IPS DF 6.9 (cell line): ENCODE results near the gene SERTAD2.

ENCODE experiments used
- DNase-seq: peaks from one replicate; pipeline ENCODE4 v3.0.0-alpha.2; 2013; ENCODE audit warnings: low read depth, low spot score
- H3K27ac ChIP-seq: one replicate; pipeline ENCODE4 v1.5.1; 2013; ENCODE audit warnings: low read length, control low read depth
- H3K27me3 ChIP-seq: 2 replicates; pipeline ENCODE4 v1.6.1; 2013; ENCODE audit warnings: mild to moderate bottlenecking, low read length; ENCODE audit not compliant: control insufficient read depth, insufficient read depth
- H3K36me3 ChIP-seq: 2 replicates; pipeline ENCODE4 v1.6.1; 2013; ENCODE audit warnings: low read length; ENCODE audit not compliant: control insufficient read depth, insufficient read depth
- H3K4me1 ChIP-seq: 2 replicates; pipeline ENCODE4 v1.6.1; 2013; ENCODE audit warnings: low read length; ENCODE audit not compliant: control insufficient read depth, insufficient read depth
- H3K4me3 ChIP-seq: 2 replicates; pipeline ENCODE4 v1.5.1; 2013; ENCODE audit warnings: mild to moderate bottlenecking, low read length
- H3K9me3 ChIP-seq: 2 replicates; pipeline ENCODE4 v1.6.1; 2013; ENCODE audit warnings: low read length, inconsistent platforms; ENCODE audit not compliant: control insufficient read depth, insufficient read depth
- WGBS: extraction: QIAGEN DNeasy Blood & Tissue Kit; methylation state at CpG from one replicate; pipeline ENCODE4 v1.1.7; 2013; ENCODE audit warnings: mixed read lengths, missing lambda C conversion rate; ENCODE audit not compliant: insufficient read length, insufficient coverage; 5-methylcytosine and 5-hydroxymethylcytosine counted together

SERTAD2 gene

DNA sequence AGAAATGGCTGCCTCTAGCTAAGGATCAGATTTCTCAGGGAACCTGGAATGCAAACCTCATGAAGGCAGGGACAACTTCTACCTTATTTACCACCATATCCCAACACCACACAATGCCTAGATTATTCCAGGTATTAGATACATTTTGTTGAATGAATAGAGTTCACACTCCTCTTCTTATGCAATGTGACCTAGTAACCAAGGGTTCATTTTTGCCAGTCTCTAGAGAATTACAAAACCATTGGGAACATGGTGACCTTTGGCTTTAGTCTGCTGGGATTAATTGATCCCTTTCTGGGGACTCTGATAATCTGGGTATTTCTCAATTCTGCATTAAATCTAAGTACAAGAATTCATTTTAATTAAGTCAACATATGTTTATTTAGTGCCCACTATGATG is 35.2 kb upstream of the SERTAD2 start:
- Histone ChIP-seq H3K27ac (no peak overlapping the region), H3K27me3 (no peaks in the 10 kb centered on the region; the same call in 1 of the 2 replicates), H3K4me1 (no peaks in the 10 kb centered on the region), H3K4me3 (no peak overlapping the region), H3K36me3 (no peaks in the 10 kb centered on the region), H3K9me3 (no peaks in the 10 kb centered on the region)
- no peak for DNase-seq

DNA sequence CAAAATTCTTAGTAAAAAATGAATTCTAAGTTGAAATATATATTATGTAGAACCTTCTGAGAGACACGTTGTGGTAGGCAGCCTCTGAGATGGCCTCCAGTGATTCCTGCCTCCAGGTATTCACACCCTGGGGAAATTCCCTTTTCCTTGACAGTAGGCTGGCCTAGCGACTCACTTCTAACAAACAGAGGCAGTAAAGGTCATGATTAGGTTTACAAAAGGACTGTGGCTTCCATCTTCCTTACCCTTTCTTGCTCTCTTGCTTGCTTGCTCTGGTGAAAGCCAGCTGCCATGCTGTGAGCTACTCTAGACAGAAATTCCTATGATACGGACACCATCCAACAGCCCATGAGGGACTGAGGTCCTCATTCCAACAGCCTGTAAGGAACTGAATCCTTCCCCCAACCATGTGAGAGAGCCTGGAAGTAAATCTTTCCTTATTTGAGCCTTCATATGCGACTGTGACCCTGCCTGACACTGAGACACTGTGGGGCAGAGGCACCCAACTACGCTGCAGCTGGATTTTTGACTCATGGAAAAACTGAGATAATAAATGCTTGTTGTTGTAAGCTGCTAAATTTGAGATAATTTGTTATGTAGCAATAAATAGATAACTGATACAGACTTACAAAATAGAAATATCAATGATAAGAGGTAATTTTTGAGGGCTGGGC is 32.7 kb upstream of the SERTAD2 start:
- Histone ChIP-seq H3K36me3 (no peaks in the 10 kb centered on the region), H3K4me3 (no peak overlapping the region), H3K4me1 (no peaks in the 10 kb centered on the region; the same call in 1 of the 2 replicates), H3K27ac (no peak overlapping the region), H3K27me3 (no peaks in the 10 kb centered on the region), H3K9me3 (no peaks in the 10 kb centered on the region)
- DNase-seq: no peak
- WGBS: no CpG with 5 or more reads among the region's 5 CpGs

DNA sequence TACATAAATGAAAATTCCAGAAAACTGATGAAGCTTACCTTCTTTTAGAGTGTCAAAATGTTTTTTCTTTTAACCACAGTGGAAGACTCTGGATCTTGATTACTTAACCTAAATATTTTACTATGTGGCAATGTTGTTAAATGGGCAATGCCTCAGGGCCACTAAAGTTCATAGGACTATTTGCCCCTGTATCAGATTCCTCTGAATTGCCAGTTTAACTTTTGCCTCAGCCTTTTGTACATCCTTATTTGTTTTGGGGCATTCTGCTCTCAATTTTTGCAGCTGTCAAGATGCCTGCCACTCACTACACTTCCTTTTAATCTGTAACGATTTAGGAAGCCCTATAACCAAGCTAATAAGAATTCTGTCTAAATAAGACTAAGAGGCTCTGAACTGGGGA is 31.7 kb upstream of the SERTAD2 start:
- H3K9me3 ChIP-seq: no peaks in the 10 kb centered on the region
- H3K36me3 ChIP-seq: no peaks in the 10 kb centered on the region
- H3K4me3 ChIP-seq: no peak overlapping the region
- H3K4me1 ChIP-seq: no peaks in the 10 kb centered on the region; the same call in 1 of the 2 replicates
- H3K27ac ChIP-seq: no peak overlapping the region
- WGBS: no CpG with 5 or more reads among the region's 1 CpG
- DNase-seq: no peak
- H3K27me3 ChIP-seq: no peaks in the 10 kb centered on the region

DNA sequence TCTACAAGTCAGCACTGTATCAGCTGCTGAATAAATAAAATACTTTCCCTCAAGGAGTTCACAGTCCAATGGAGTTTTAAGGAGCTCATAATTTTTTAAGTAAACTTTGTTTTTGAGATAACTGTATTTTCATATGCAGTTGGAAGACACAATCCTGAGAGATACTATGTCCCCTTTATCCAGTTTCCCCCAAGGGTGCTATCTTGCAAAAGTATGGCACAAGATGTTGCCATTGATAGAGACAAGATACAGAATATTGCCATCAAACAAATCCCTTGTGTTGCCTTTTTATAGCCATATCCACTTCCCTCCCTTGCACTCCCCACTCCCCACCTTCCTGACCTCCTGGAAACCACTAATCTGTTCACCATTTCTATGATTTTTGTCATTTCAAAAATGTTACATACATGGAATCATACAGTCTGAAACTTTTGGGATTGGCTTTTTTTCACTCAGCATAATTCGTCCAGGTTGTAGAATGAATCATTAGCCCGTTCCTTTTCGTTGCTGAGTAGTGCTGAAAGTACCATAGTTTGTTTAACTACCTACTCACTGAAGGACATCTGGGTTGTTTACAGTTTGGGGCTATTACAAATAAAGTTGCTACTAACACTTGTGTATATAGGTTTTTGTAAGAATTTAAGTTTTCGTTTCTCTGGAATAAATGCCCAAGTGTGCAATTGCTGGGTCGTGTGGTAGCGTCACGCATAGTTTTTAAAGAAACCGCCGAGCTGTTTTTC is 30.2 kb upstream of the SERTAD2 start:
- no peak for DNase-seq
- Histone ChIP-seq H3K27ac (no peak overlapping the region), H3K9me3 (no peaks in the 10 kb centered on the region), H3K36me3 (no peaks in the 10 kb centered on the region), H3K4me1 (no peaks in the 10 kb centered on the region; the same call in 1 of the 2 replicates), H3K4me3 (no peak overlapping the region), H3K27me3 (no peaks in the 10 kb centered on the region)
- WGBS: no CpG with 5 or more reads among the region's 9 CpGs

DNA sequence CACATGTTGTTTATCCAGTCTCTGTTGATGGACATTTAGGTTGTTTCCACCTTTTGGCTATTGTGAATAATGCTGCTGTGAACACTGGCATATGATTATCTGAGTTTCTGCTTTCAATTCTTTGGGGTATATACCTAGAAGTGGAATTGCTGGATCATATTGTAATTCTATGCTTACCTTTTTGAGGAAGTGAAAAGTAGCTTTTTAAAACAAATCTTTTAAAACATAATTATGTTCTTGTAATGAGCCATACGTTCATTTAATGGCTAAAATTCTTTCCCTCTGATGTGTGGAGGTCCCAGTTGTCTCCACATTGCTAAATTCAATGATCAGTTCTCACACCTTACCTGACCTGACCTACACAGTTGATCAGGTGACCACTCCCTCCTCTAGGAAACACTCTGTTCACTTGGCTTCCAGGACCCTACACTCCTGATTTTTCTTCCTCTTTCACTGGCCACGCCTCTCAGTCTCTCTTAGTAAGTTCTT is 27.8 kb upstream of the SERTAD2 start:
- no peak overlapping the region for H3K4me3 ChIP-seq
- H3K9me3 ChIP-seq: no peaks in the 10 kb centered on the region
- no peaks in the 10 kb centered on the region for H3K36me3 ChIP-seq
- H3K27me3 ChIP-seq: no peaks in the 10 kb centered on the region
- WGBS: no CpG with 5 or more reads among the region's 2 CpGs
- H3K4me1 ChIP-seq: no peaks in the 10 kb centered on the region; the same call in 1 of the 2 replicates
- no peak overlapping the region for H3K27ac ChIP-seq
- no peak for DNase-seq

DNA sequence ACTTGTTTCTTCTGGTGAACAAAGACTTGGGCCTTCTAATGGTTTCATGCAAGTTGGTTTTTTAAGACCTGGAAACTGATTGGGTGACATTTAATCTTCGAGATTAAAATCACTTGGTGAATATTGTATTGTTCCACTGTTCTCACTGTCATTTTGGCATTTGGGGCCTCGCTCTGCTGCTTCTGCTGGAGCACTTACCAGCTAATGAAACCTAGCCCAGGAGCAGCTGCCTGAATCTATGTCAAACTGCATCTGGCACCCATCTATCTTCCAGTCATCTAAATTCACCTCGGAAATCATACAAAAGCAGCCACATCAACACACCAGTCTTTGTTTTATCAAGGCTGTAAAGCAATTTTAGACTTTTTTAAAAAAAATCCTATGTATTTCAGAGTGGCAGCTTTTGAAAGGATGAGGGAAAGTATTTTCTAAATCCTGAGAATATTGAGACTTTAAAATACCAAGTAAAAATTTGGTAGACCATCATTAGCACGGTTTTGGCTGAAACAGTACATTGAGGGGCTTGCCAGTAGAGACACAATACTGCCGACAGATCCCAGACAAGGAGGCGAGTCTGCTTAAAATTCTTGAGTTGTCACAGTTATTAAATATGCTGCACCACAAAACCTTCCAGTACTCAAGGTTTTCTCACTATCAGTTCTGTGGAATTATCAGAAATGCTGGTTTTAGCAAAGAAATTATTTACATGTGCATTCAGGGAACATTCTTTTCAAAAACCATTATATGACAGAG is 26.1 kb upstream of the SERTAD2 start:
- Histone ChIP-seq H3K4me1 (peaks cover 1% of the 10 kb centered on the region), H3K4me3 (no peak overlapping the region), H3K36me3 (no peaks in the 10 kb centered on the region), H3K9me3 (no peaks in the 10 kb centered on the region), H3K27ac (no peak overlapping the region), H3K27me3 (no peaks in the 10 kb centered on the region)
- WGBS: no CpG with 5 or more reads among the region's 6 CpGs
- no peak for DNase-seq

DNA sequence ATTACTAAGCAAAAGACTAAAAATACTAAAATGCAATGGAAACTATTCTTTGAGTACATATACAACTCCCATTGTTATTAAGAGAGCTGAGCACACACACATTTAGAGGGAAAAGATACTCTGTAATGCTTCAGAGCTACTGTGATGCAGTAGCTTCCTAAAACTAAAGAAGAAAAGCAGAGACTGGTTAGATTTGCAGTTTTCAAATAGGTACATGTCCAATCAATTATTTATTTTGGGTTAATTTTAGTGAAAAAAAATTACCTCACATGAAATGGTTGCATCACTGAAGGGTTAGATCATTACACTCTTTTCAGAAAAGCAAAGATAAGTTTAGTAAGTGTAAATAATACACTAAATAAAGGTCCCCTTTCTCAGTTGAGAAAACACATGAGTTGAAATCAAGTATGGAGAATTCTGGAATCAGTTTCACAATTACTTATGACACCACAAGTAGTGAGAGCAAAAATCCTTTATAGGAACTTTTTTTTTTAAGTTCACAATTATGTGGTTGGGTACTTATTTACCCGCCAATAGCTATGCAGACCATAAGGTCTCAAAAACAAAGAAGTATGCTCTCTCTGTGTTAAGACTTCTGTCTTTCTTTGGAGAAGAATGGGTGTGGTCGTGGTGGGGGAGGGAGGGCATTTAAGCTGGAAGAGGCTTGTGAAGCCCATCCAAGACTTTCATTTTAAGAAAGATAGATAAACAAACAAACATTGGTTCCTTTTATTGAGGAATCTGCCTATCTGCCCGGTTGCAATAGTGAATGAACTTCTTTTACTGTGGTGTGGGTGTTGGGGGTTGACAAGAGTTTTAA is 25.3 kb upstream of the SERTAD2 start:
- no CpG with 5 or more reads among the region's 3 CpGs for WGBS
- no peak for DNase-seq
- no peaks in the 10 kb centered on the region for H3K36me3 ChIP-seq
- no peak overlapping the region for H3K4me3 ChIP-seq
- H3K9me3 ChIP-seq: no peaks in the 10 kb centered on the region
- H3K27me3 ChIP-seq: no peaks in the 10 kb centered on the region
- H3K4me1 ChIP-seq: peaks cover 1% of the 10 kb centered on the region
- no peak overlapping the region for H3K27ac ChIP-seq

DNA sequence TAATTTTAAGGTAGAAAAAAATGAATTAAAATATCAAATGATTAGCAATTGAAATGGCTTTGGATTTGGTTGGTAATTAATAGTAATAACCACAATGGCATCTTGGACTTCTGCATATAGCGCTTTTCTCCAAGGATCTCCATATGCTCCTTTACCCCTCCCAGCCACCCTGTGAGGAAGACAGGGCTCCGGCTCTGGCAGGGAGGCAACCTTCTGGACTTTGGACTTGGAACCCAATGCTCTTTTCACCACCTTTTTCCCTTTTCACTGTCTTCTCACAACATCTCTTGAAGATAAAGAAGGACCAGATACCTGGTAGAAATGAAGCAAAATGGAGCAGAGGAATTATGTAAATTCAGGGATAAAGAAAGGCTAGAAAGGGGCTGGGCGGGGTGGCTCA is 23.8 kb upstream of the SERTAD2 start:
- Histone ChIP-seq H3K9me3 (no peaks in the 10 kb centered on the region), H3K27me3 (no peaks in the 10 kb centered on the region), H3K4me1 (peaks cover 1% of the 10 kb centered on the region), H3K36me3 (no peaks in the 10 kb centered on the region), H3K4me3 (no peak overlapping the region), H3K27ac (no peak overlapping the region)
- WGBS: no CpG with 5 or more reads among the region's 3 CpGs
- no peak for DNase-seq

DNA sequence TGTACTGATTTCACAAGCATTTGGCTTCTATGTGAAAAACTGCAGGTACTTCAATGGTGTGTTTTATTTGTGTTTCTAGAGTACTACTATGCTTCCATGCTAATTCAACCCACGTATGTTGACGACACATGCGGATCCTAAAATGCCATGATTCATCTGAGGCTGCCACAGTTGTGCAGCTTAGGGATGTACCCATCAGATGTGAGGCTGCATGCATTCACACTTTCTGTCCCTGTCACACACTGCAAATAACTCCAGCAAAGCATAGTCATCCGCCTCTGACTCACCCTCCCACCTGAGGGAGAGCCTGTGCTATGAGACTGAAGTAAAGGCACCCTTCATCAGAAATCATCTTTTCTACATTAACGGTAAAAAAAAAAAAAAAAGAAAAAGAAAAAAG is 22.1 kb upstream of the SERTAD2 start:
- H3K9me3 ChIP-seq: no peaks in the 10 kb centered on the region
- no peaks in the 10 kb centered on the region for H3K27me3 ChIP-seq
- DNase-seq: no peak
- H3K36me3 ChIP-seq: no peaks in the 10 kb centered on the region
- H3K4me1 ChIP-seq: peaks cover 1% of the 10 kb centered on the region; the same call in 1 of the 2 replicates
- H3K4me3 ChIP-seq: no peak overlapping the region
- WGBS: no CpG with 5 or more reads among the region's 5 CpGs
- no peak overlapping the region for H3K27ac ChIP-seq

DNA sequence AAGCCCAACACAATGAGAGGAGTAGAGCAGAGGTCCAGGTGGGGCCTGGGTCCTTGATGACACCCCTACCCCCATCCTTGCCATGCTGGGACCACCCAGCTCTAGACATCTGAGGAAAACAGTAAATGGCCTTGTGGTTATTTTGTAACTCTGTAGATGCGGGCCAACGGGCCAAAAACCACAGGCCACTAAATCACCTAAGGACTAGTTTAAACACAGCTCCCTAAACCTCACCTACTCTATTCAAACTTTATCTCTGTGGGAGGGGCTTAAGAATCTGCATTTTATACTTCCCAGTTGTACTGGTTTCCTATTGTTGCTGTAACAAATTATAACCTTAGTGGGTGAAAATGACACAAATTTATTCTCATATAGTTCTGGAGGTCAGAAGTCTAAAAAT is 19.0 kb upstream of the SERTAD2 start:
- Histone ChIP-seq H3K27ac (no peak overlapping the region), H3K9me3 (no peaks in the 10 kb centered on the region), H3K36me3 (no peaks in the 10 kb centered on the region), H3K27me3 (no peaks in the 10 kb centered on the region), H3K4me3 (no peak overlapping the region), H3K4me1 (peaks cover 1% of the 10 kb centered on the region; the same call in 1 of the 2 replicates)
- DNase-seq: no peak
- no CpG with 5 or more reads among the region's 2 CpGs for WGBS
